ENCODE data around the gene TRAPPC3L.
A peak's percentile ranks its signal among the peaks of the same experiment; 100 is the strongest.

TRAPPC3L gene

DNA sequence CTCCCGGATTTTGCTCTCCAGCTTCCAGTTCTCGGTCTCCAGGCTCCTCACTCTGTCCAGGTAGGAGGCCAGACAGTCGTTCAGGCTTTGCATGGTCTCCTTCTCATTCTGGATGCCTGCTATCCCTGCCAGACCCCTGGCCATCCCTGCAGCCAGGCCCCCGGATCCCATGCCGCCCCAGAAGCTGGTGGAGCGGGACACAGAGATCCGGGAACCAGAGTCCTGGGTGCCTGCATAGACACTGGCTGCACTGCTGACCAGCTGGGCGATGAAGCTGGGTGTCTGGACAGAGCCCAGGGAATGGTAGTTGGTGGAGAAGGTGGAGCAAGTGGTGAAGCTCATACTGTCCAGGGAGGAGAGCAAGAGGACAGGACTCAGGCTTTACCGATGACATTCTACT, 87.2 kb downstream of the TRAPPC3L start:
- no peak for FAIRE-seq
- TF ChIP-seq POLR2A (IDR thresholded peaks at IDR 0.05; ENCODE audit: low read depth, low read length) = no peak
- DNase-seq (ENCODE audit: insufficient read length, low spot score) = no peak

GRCh38 chr6:116456927-116457326, 88.6 kb downstream of the TRAPPC3L start:
- no peak for TF ChIP-seq POLR2A (IDR thresholded peaks at IDR 0.05; ENCODE audit: low read depth, low read length)
- DNase-seq (ENCODE audit: insufficient read length, low spot score) (no peak), FAIRE-seq (no peak)

- FAIRE-seq (no peak), DNase-seq (ENCODE audit: insufficient read length, low spot score) (no peak)
- no peak for TF ChIP-seq POLR2A (IDR thresholded peaks at IDR 0.05; ENCODE audit: low read depth, low read length)
Measured at GRCh38 chr6:116456106-116456505, 89.4 kb downstream of the TRAPPC3L start.

GRCh38 chr6:116452531-116452930, 93.0 kb downstream of the TRAPPC3L start:
- FAIRE-seq (no peak), DNase-seq (ENCODE audit: insufficient read length, low spot score) (no peak)
- TF ChIP-seq POLR2A (IDR thresholded peaks at IDR 0.05; ENCODE audit: low read depth, low read length) = no peak

DNA sequence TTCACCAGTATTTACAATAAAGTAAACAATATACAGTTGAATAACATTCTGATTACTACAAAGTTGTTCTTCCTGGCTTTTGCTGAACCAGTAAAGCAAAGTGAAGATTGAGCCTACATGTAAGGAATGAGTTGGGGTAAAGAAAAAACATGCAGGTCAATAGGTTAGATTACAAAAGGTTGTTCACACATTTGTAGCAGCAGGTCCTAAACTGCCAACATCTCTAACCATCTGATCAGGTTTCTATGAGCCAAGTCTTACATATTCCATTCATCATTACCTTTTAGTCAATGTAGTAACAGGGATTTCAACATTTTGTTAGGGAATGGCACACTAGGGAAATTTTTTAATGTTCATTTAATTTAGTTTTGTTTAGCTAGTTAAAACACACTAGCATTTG, 93.6 kb downstream of the TRAPPC3L start:
- FAIRE-seq (no peak), DNase-seq (ENCODE audit: insufficient read length, low spot score) (no peak)
- TF ChIP-seq POLR2A (IDR thresholded peaks at IDR 0.05; ENCODE audit: low read depth, low read length) = no peak

GRCh38 chr6:116450769-116451740, 94.4 kb downstream of the TRAPPC3L start:
- TF ChIP-seq POLR2A (IDR thresholded peaks at IDR 0.05; ENCODE audit: low read depth, low read length) = no peak
- FAIRE-seq (no peak), DNase-seq (ENCODE audit: insufficient read length, low spot score) (no peak)

DNA sequence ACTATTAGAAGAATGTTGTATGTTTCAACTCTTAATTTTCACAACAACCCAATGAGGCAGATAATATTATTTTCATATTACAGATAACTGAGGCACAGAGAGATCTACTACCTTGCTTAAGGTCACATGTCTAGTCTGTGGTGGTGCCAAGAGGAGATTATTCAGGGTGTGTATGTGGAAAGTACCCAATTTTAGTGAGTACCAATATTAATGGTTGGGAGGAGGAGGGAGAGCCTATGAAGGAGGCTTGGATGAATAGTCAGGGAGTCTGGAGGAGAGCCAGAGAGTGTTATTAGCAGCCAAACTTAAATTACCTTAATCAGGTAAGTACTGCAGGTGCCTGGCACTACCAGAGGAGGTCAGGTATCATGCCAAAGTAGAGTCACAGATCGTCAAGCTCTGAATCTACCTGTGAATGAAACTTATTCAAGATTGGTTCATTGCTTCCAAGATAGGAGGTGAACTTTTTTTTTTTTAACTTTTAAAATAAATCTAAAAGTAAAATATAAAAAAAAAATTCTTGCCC, 95.2 kb downstream of the TRAPPC3L start:
- no peak for TF ChIP-seq POLR2A (IDR thresholded peaks at IDR 0.05; ENCODE audit: low read depth, low read length)
- DNase-seq (ENCODE audit: insufficient read length, low spot score) = no peak
- FAIRE-seq = no peak

DNA sequence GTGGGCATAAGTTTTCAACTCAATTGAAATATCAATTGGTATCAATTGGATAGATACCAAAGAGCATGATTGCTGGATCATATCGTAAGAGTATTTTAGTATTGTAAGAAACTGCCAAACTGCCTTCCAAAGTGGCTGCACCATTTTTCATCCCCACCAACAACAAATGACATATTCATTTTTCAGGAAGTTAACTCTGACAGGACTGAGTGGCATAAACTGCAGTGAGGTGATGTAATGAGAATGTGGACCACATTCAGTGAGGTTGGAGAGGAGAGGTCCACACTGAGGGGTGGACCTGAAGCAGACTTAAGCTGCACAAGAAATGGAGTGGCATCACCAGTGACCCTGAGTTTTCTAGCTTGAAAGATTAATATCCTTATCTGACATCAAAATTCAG, 95.9 kb downstream of the TRAPPC3L start:
- no peak for DNase-seq (ENCODE audit: insufficient read length, low spot score)
- FAIRE-seq = no peak
- TF ChIP-seq POLR2A (IDR thresholded peaks at IDR 0.05; ENCODE audit: low read depth, low read length) = no peak

DNA sequence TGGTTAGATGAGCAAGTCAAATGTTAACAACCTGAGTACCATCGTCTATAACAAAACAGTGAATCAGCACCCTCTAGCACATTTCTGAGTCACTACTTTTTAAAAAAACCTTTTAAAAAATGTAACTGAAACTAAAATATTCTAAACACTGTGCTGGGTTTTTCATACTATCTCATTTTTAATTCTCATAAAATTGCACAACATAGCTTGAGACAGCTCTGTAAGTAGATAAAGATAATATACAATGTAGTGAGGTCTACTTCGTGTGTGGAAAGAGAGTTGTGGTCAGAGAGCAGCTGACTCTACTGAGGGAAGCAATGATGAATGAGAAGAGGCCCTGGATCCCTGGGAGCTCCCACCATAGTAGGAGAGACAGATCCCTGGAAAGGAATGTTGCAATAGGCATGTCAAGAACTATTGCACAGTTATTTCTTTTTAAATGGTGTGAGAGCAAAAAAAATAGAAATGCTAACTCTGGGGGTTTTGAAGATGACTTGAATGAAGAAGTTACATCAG, 97.9 kb downstream of the TRAPPC3L start:
- no peak for TF ChIP-seq POLR2A (IDR thresholded peaks at IDR 0.05; ENCODE audit: low read depth, low read length)
- FAIRE-seq (peak; percentile 81), DNase-seq (ENCODE audit: insufficient read length, low spot score) (peak; percentile 17)

DNA sequence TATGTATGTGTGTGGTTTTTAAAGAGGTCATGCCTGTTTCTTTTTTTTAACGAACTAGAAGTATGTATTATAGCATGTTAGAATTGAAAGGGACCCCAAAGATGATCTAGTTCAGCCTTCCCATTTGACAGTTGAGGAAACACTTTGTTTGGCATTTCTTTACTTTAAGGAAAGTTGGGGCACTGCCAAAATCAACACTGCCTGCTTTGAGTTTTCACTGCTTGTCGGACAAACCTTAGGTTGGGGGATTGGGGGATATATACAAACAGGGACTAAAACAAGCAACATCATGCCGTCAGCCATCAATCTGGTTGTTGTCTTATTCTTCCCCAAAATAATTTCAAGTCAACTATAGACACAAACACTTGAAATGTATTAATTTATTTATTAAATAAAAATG, 98.4 kb downstream of the TRAPPC3L start:
- no peak for DNase-seq (ENCODE audit: insufficient read length, low spot score)
- no peak for TF ChIP-seq POLR2A (IDR thresholded peaks at IDR 0.05; ENCODE audit: low read depth, low read length)
- FAIRE-seq = no peak

DNA sequence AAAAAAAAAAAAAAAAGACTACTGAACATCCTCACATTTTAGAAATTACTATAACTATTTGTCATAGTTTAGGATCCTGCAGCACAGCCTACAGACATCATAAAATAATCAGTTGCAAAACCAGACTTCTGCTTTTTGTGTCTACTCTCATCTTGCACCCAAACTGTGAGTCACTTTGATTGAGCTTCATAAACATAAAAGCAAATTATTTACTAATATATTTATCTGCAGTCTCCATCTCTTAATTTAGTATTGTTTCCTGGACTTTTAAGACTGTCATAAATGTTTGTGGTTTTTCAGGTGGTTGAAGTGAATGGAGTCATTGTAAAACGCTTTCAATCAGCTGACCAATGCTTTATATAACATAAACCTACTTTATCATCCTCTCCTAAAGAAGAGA, 99.1 kb downstream of the TRAPPC3L start:
- DNase-seq (ENCODE audit: insufficient read length, low spot score) (no peak), FAIRE-seq (no peak)

DNA sequence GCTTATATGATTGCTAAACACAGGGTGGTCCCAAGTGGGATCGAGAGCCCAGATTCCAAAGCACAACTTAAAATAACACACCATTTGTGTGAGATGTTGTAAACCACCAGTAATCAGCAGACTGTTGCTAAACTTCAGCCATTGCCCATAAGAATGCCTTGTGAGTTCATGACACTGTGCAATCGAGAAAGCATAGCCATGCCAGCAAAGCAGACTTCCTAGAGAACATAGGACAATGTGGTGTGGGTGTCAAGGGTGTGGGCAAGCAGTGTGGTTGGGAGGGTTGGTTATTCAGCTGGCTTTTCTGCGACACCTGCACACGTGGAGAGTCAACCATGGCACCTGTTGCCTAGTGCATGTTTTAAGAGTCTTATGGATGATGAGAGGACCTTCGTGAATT, 100.4 kb downstream of the TRAPPC3L start:
- no peak for DNase-seq (ENCODE audit: insufficient read length, low spot score)
- TF ChIP-seq POLR2A (IDR thresholded peaks at IDR 0.05; ENCODE audit: low read depth, low read length) = no peak
- FAIRE-seq = no peak

More for the DNA sequence above, 99.1 kb downstream of the TRAPPC3L start:
- TF ChIP-seq POLR2A (IDR thresholded peaks at IDR 0.05; ENCODE audit: low read depth, low read length) = no peak

Measured in H54 (cell line).